DLD1 (cell line): ENCODE results near the gene HPCAL1.

Experiments
- in situ Hi-C: cut with HindIII; loops from 2 replicates; pipeline ENCODE4 v1.10.0; 2017; ENCODE audit warnings: low sequenced_read_pairs

Gene HPCAL1

GRCh38 chr2:10385501-10385900, 82.8 kb downstream of the HPCAL1 start:
- in situ Hi-C loops: no loop called here

GRCh38 chr2:10385933-10386773, 83.4 kb downstream of the HPCAL1 start:
- in situ Hi-C loops: no loop called here

DNA sequence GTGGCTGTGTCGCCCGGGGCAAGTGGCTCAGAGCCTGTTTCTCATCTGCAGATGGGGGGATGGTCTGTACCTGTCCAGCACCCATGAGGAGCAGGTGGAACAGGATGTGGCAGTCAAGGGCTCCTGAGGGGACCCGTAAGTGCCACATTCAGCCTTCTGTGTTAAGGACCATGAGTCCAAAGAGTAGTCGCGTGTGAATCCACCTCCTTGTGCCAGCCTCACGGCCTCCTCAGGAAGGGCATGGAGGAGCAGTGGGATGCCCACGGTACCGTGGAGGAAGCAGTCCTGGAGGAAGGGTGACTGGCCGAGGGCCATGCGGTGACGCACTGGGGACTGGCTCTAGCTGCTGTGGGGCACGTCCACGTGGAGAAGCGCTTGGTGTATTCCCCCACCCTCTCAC, 84.3 kb downstream of the HPCAL1 start:
- in situ Hi-C loops: no loop called here

GRCh38 chr2:10388954-10389560, 86.4 kb downstream of the HPCAL1 start:
- in situ Hi-C loops: no loop called here

- in situ Hi-C loops: no loop called here
These were observed 86.9 kb downstream of the HPCAL1 start for GRCh38 chr2:10389573-10389972.

GRCh38 chr2:10390369-10390801, 87.7 kb downstream of the HPCAL1 start:
- in situ Hi-C loops: no loop called here

GRCh38 chr2:10392100-10392499, 89.4 kb downstream of the HPCAL1 start:
- in situ Hi-C loops: no loop called here

DNA sequence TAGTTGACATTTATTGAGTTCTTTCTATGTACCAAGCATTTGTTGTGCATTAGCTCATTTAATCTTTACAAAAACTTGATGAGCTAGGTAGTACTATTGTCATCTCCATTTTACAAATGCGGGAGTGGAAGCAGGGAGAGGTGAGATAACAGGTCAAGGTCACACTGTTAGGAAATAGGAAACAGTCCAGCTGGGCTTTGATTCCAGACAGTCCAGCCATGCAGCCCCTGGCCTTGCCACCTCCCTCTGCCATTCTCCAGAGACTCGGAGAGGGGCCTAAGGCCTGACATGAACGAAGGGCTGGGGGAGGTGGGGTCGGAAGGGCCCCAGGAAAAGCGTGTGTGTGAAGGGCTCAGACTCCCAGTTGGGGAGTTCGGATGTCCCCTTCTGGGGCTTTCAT, 89.8 kb downstream of the HPCAL1 start:
- in situ Hi-C loops: no loop called here

DNA sequence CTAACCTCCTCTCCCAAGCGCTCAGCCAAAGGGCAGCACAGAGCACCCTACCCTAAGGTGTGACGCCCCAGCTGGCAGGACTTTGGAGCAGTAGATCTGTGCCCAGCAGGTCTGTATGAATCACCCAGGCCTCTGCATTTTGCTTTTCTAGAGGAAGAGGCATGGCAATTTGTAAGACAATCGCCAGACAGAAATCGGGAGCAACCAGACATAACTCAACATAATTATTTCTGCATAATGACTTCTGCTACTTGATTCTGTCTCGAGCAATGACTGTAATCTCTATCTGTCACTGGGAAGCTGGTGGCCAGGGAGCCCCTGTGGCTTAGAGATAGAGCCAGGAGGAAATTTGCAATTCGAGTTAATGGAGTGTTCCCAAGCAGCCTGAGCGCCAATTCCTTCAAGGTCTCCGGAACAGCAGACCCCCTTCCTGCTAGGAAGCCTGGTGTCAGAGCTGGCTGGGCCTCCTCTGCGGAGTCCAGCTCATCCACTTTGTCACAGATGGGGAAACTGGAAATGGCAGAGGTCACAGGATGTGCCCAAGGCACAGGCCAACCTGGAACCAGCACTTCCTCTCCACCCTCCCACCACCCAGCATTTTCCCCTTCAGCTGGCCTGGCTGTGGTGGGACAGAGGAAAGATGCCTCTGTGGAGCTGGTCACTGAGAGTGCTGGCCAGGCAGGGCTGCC, 90.4 kb downstream of the HPCAL1 start:
- in situ Hi-C loops: no loop called here

- in situ Hi-C loops: no loop called here
These were observed 90.9 kb downstream of the HPCAL1 start for GRCh38 chr2:10393640-10393982.

GRCh38 chr2:10395893-10396292, 93.2 kb downstream of the HPCAL1 start:
- in situ Hi-C loops: no loop called here

- in situ Hi-C loops: no loop called here
These were observed 93.8 kb downstream of the HPCAL1 start for GRCh38 chr2:10396464-10396863.

DNA sequence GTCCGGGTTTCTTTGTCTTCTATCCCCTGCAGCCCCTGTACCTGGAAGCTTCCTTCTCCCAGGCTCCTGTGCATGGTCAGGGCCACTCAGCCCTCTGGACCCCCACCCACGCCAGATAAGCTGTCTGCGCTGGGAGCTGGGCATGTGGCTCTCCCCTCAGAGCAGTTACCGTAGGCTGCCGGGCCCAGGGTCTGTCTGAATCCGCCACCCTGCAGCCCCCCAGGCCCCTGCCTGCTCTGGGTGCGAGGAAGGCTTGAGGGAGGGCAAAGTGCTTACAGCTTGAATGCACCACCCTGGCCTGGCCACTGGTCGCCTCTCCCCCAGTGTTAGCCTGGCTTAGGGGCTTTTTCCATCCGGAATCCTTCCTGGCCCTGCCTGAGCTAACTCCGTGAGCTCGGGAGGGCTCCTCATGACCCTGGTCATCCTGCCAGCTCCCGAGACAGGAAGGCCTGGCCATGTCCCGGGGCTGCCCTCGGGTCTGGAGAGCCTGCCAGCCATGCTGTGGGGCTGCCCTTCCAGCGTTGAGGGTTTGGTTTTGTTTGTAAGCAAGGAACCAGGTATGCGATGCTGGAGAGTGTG, 94.7 kb downstream of the HPCAL1 start:
- in situ Hi-C loops: no loop called here

DNA sequence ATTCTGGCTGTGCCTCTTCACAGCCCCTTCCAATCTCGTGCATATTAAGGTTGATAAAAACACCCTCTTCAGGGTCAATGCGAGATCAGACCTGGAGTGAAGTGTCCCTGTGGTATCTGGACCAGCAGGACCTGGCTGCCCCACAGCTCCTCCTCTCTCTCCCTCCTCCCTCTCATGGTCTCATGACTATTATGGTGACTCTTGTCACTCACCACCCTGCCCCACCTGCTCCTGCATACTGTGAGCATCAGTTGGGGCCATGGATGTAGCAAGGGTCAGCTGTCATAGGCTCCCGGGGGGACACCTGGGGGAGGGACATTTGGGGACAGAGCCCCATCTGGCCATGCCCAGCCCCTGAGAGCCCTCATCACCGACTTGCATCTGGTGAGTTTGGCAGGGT, 95.2 kb downstream of the HPCAL1 start:
- in situ Hi-C loops: no loop called here

- in situ Hi-C loops: no loop called here
These were observed 95.8 kb downstream of the HPCAL1 start for GRCh38 chr2:10398496-10398895.

DNA sequence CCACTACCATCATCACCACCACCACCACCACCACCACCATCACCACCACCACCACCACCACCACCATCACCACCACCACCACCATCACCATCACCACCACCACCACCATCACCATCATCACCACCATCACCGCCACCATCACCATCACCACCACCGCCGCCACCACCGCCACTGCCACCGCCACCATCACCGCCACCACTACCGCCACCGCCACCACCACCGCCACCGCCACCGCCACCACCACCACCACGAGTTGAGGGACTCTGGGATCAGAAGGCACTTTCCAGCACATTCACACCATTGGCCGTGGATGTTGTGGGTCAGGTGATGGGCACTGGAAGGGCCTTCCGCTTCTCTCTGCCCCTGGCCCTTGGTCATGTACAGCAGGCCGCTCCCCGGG, 96.7 kb downstream of the HPCAL1 start:
- in situ Hi-C loops: no loop called here

GRCh38 chr2:10400002-10400401, 97.3 kb downstream of the HPCAL1 start:
- in situ Hi-C loops: no loop called here

DNA sequence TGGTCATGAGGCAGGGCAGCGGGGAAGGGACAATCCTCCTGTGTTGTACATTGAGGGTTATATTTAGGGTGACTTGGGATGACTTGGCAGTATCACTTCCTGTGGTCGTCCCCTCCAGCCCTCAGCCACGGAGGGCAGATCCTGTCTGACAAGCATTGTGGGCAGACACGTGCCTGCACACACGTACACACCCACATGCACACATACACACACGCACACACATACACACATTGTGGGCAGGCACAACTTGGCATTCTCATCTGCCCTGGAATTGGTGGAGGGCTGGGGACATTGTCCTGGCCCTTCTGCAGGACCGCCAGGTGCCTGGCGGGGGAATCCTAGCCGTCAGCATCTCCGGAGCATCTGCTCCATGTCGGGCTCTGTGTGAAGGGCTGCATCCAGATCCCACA, 97.9 kb downstream of the HPCAL1 start:
- in situ Hi-C loops: no loop called here

DNA sequence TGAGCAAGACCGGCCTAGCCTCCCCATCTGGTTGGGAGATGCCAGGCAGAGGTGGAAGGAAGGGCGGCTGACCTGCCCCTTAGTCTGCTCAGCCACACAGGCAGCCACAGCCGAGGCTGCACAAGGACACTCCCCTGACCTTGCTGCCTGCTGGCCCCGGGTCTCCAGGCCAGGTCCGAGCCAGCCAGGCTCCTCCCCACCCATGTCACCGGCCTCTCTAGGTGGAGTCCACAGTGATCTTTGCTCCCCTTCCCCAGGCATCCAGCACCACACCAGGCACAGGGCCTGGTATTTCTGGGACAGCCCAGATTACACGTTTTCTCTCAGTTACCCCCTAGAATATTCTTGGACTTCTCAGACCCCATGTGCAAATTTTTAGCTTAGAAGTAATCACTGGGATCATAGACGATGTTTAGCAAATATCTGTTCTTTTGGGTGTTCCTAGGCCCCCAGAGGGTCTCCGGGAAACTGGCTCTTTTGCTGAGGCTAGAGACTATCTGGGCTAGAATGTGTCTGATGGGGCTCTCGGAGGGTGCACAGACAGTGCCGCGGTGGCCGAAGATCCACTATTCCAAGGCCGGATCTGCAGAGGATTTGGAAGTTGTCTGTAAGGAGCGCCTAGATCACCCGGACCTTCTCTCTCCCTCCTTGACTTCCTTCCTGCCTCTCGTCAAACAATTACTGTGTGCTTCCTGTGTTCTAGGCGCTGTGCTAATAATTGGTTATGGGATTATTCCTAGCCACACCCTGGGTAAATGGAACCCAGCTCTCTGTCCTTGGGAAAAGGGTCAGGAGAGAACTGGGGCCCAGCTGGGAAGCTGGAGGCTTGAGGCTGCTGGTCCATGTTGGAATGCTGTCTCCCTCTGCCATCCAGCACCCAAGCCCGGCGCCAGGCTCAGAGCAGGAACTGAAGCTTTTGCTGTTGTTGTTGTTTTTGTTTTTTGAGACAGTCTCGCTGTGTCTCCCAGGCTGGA, 98.6 kb downstream of the HPCAL1 start:
- in situ Hi-C loops: no loop called here

DNA sequence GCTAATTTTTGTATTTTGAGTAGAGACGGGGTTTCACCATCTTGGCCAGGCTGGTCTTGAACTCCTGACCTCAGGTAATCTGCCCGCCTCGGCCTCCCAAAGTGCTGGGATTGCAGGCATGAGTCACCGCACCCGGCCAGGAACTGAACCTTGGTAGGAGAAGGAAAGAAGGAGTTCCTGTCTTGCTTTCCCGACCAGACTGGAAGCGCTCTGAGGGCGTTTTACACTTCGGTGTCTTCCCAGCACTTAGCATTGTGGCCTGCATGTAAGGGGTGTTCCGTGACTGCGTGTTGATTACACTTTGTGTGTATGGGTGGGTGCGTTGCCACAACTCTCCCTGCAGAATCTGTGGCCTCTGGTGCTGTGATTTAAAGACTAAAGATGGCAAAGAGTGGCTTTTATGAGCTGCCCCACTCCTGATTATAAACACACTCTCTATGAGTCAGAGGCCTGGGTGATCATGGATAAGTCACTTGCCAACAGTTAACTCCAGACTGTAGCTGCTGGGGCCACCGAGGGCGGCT, 99.4 kb downstream of the HPCAL1 start:
- in situ Hi-C loops: no loop called here
